GM11168 (cell line): ENCODE data around the gene ANKMY1.
"Not testable (repeated sequence)": the region's sequence is repeated elsewhere in the genome, so short reads cannot be mapped to it uniquely, and the experiment has no call there.

ENCODE experiments used
- in situ Hi-C: fragments of 300-500 bp; cut with MboI; formaldehyde crosslinking; loops from one replicate; pipeline ENCODE4 v1.12.0; 2022; ENCODE audit warnings: low sequenced_read_pairs; ENCODE audit not compliant: unreplicated experiment

ANKMY1 gene

GRCh38 chr2:240556553-240557100 lies 1.2 kb downstream of the ANKMY1 start:
- in situ Hi-C loops: no loop called here

- in situ Hi-C loops: no loop called here
Measured at GRCh38 chr2:240555541-240556250, 2.1 kb downstream of the ANKMY1 start.

GRCh38 chr2:240554767-240555493 lies 2.9 kb downstream of the ANKMY1 start:
- in situ Hi-C loops: no loop called here

- in situ Hi-C loops: no loop called here
Measured at GRCh38 chr2:240553956-240554480, 3.8 kb downstream of the ANKMY1 start.

GRCh38 chr2:240551811-240552210 lies 6.0 kb downstream of the ANKMY1 start:
- in situ Hi-C loops: no loop called here

- in situ Hi-C loops: no loop called here
Measured at GRCh38 chr2:240551288-240551687, 6.5 kb downstream of the ANKMY1 start.

- in situ Hi-C loops: no loop called here
Measured at GRCh38 chr2:240539906-240540305, 17.9 kb downstream of the ANKMY1 start.

GRCh38 chr2:240539101-240539500 lies 18.7 kb downstream of the ANKMY1 start:
- in situ Hi-C loops: not testable (repeated sequence)

- in situ Hi-C loops: no loop called here
Measured at GRCh38 chr2:240538031-240538780, 19.6 kb downstream of the ANKMY1 start.

GRCh38 chr2:240532031-240532775 lies 25.6 kb downstream of the ANKMY1 start:
- in situ Hi-C loops: no loop called here

GRCh38 chr2:240531038-240531437 lies 26.8 kb downstream of the ANKMY1 start:
- in situ Hi-C loops: no loop called here

- in situ Hi-C loops: no loop called here
Measured at GRCh38 chr2:240530181-240530580, 27.6 kb downstream of the ANKMY1 start.

GRCh38 chr2:240529344-240529999 lies 28.3 kb downstream of the ANKMY1 start:
- in situ Hi-C loops: no loop called here

GRCh38 chr2:240528406-240529040 lies 29.3 kb downstream of the ANKMY1 start:
- in situ Hi-C loops: no loop called here

GRCh38 chr2:240527153-240527750 lies 30.5 kb downstream of the ANKMY1 start:
- in situ Hi-C loops: no loop called here

GRCh38 chr2:240526521-240526920 lies 31.3 kb downstream of the ANKMY1 start:
- in situ Hi-C loops: no loop called here

GRCh38 chr2:240525802-240526201 lies 32.0 kb downstream of the ANKMY1 start:
- in situ Hi-C loops: no loop called here

GRCh38 chr2:240524963-240525718 lies 32.6 kb downstream of the ANKMY1 start:
- in situ Hi-C loops: no loop called here
